DOHH2 (cell line): Measurements from ENCODE around the gene OR2G2.

Experiments
- CTCF ChIP-seq: fragments of 200-600 bp; sonication (generic); IDR thresholded peaks from one replicate; pipeline ENCODE4 v1.5.1; 2014; ENCODE audit warnings: antibody characterized with exemption, mild to moderate bottlenecking, low read depth, low read length; ENCODE audit not compliant: poor library complexity, severe bottlenecking
- EZH2phosphoT487 ChIP-seq: fragments of 200-600 bp; sonication (generic); IDR thresholded peaks from 2 replicates; pipeline ENCODE4 v1.6.1; 2017; ENCODE audit warnings: borderline replicate concordance, mild to moderate bottlenecking, antibody characterized with exemption, low read length, moderate library complexity, mixed read lengths

DNA sequence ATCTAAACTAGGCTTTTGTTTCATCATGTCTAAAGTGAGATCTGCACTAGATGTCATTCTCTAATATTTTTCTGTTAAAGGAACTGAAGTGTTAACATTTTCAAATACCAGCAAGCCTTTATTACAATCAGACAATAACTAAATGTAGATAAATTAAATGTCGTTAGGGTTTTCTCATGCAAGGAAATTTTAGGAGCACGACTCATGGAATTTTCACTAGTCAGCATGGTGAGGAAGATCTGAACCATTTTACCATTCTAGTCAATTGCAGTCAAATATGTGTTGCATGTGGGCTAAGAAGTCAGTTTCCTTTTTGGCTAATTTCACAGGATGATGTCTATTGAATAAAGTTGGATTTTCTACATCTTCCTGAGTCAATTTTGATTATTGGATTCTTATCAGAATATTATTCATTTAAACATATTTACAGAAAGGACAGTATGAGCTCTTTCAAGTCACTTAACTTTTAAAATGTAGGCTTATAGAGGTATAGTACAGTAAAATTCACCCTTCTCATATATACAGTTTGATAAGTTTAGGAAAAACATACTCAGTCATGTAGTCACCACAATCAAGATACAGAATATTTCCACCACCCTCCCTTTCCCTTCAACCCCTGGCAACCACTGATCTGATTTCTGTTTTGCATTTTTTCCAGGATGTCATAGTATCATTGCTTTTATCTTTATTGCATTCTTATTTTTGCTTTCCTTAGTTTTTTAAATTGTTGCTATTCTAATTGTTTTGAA lies 30.1 kb upstream of the OR2G2 start:
- TF ChIP-seq CTCF, result no peak
- TF ChIP-seq EZH2phosphoT487, result no peak
